Thoracic aorta (tissue), 2 donors: ENCODE results near the gene F11. TPM values are rescaled to one million over a fixed set of nuclear protein-coding genes. Genes with fewer than 3 reads are reported as not detected.
"Not testable (repeated sequence)": the region's sequence is repeated elsewhere in the genome, so short reads cannot be mapped to it uniquely, and the experiment has no call there.

ENCODE experiments used
- ATAC-seq: fragments of 150-250 bp; one replicate; pipeline ENCODE4 v1.8.0; 2017; ENCODE audit warnings: low read depth; ENCODE audit not compliant: insufficient number of reproducible peaks, low FRiP score
- DNase-seq: peaks from one replicate; pipeline ENCODE4 v3.0.0-alpha.2; 2020; ENCODE audit warnings: low spot score
- H3K27ac ChIP-seq, 2 donors: fragments of 200-600 bp; sonication (generic); 1 replicate in 1 of 2; 2 replicates in 1 of 2; pipeline ENCODE4 v1.5.1; 2016; ENCODE audit warnings: mild to moderate bottlenecking in 2 of 2, moderate library complexity in 2 of 2
- H3K27me3 ChIP-seq: fragments of 200-600 bp; sonication (generic); replicated peaks from 2 replicates; pipeline ENCODE4 v1.6.0; 2016; ENCODE audit warnings: mild to moderate bottlenecking; ENCODE audit not compliant: insufficient read depth
- H3K36me3 ChIP-seq: fragments of 200-600 bp; sonication (generic); one replicate; pipeline ENCODE4 v1.5.1; 2016
- H3K4me1 ChIP-seq, 2 donors: fragments of 200-600 bp; sonication (generic); 1 replicate in 1 of 2; 2 replicates in 1 of 2; pipeline versions ENCODE4 v1.5.1 to v1.6.0; 2016; ENCODE audit warnings: low read depth in 2 of 2, mild to moderate bottlenecking in 1 of 2; ENCODE audit not compliant: control insufficient read depth in 1 of 2
- H3K4me3 ChIP-seq: fragments of 200-600 bp; sonication (generic); 2 replicates; pipeline ENCODE4 v1.5.1; 2016; ENCODE audit warnings: mild to moderate bottlenecking
- H3K9me3 ChIP-seq: fragments of 200-600 bp; sonication (generic); 2 replicates; pipeline ENCODE4 v1.5.1; 2016
- total RNA-seq, 2 donors: library from RNA; depleted of rRNA; stranded (reverse); fragments of >200 nt; gene quantifications; one replicate each; pipeline versions ENCODE4 v1.1.0 to v1.2.3, GENCODE V29; 2016
- TF ChIP-seq, protein P1 (sequence below): fragments of 200-600 bp; sonication (generic); IDR thresholded peaks from one replicate; pipeline ENCODE4 v1.5.1; 2019; ENCODE audit warnings: antibody characterized with exemption

The F11 gene
- total RNA-seq, 2 donors from 2014 or later = not detected

DNA sequence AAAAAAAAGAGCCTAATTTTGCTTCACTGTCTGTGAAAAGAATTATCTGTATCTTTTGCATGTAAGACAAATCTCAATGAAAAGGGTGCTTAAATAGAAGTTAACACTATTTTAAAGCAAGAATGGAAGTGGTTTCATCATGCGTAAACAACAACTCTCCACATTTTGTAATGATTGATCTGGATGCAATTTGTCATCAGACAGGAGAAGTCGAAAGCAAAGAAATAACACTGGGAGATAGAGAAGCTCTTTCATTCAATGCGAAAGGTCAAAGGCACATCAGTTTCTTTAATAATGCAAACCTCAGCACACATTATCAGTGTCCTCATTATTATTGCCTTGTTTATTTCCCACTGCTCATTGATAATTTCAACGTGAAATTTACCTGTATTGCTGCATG, 29.9 kb upstream of the F11 start:
- no peak for DNase-seq

DNA sequence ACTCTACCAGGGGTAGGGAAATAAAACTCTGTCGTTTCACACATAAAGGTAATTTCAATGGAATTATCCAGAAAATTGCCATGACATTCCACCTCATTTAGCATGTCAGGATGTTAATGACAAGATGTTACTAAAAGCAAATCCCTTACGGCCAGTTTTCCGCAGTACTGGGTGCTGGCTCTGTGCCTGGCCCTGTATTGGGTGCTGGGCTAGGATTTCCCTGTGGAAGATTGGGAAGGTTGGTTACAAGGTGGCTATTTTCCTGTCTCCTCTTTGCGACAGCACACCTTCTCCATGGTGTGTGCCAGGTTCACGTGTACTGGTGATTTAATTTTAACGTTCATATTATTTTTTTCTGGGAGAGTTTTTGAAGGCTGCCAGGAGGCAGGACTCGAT, 25.5 kb upstream of the F11 start:
- Histone ChIP-seq H3K27ac (no peak overlapping the region), H3K36me3 (no peaks in the 10 kb centered on the region), H3K27me3 (no peaks in the 10 kb centered on the region), H3K4me1 (no peaks in the 10 kb centered on the region), H3K4me3 (no peak overlapping the region), H3K9me3 (no peaks in the 10 kb centered on the region)
- DNase-seq (no peak), ATAC-seq (no peak)
- TF ChIP-seq, protein P1, sequence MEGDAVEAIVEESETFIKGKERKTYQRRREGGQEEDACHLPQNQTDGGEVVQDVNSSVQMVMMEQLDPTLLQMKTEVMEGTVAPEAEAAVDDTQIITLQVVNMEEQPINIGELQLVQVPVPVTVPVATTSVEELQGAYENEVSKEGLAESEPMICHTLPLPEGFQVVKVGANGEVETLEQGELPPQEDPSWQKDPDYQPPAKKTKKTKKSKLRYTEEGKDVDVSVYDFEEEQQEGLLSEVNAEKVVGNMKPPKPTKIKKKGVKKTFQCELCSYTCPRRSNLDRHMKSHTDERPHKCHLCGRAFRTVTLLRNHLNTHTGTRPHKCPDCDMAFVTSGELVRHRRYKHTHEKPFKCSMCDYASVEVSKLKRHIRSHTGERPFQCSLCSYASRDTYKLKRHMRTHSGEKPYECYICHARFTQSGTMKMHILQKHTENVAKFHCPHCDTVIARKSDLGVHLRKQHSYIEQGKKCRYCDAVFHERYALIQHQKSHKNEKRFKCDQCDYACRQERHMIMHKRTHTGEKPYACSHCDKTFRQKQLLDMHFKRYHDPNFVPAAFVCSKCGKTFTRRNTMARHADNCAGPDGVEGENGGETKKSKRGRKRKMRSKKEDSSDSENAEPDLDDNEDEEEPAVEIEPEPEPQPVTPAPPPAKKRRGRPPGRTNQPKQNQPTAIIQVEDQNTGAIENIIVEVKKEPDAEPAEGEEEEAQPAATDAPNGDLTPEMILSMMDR = no peak

More for the DNA sequence above, 29.9 kb upstream of the F11 start:
- Histone ChIP-seq H3K4me3 (no peak overlapping the region), H3K27ac (no peak overlapping the region), H3K4me1 (no peaks in the 10 kb centered on the region), H3K9me3 (no peaks in the 10 kb centered on the region), H3K36me3 (no peaks in the 10 kb centered on the region), H3K27me3 (no peaks in the 10 kb centered on the region)
- no peak for ATAC-seq
- TF ChIP-seq, protein P1 = no peak

DNA sequence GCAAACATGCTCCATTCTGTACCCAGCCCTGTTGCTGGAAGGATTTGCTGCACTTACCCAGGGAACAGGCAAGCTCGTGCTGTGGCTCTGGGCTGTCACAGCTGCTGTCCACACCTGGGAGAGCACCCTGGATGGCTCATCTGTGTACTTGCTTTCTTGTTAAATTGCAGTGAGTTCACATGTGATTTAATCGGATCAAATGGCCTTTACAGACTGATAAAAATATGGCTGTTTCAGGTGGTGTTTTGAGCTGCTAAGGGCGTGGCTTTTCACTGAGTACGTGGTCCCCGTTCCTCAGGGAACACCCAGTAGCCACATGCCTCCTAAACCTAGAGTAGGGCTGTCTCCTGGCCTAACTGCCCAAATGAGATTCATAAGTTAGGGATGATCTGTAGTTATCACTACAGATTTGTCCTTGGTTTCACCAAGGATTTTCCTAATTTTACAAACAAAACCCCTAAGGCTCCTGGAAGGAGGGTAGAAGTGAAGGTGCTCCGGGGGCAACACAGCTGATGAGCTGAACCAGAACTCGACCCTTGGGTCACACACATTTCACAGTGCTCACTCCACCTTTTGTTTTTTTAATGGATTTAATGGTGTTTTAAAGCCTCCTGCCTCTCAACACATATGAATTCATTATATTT, 25.0 kb upstream of the F11 start:
- H3K27ac ChIP-seq = no peak overlapping the region
- H3K27me3 ChIP-seq = no peaks in the 10 kb centered on the region
- TF ChIP-seq, protein P1 = no peak
- H3K36me3 ChIP-seq = no peaks in the 10 kb centered on the region
- ATAC-seq (no peak), DNase-seq (no peak)
- H3K9me3 ChIP-seq = no peaks in the 10 kb centered on the region
- no peak overlapping the region for H3K4me3 ChIP-seq
- no peaks in the 10 kb centered on the region for H3K4me1 ChIP-seq

DNA sequence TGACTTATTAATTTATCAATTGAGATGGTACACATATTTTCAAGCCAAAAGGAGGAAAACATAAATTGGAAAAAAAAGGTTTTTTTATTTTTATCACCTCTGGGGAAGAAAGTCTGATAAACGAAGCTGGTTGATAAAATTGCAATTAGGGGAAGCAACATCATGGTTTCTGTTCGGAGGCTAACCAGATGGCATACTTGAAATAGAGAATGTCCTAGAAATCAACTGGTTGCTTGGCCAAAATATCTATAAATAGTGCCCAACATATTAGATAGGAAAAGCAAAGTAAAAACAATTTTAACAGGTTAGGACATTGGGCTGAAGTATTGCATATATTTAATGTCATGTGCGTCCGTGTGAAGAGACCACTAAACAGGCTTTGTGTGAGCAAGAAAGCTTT, 24.4 kb upstream of the F11 start:
- TF ChIP-seq, protein P1 = no peak
- Histone ChIP-seq H3K27ac (no peak overlapping the region), H3K27me3 (no peaks in the 10 kb centered on the region), H3K4me3 (no peak overlapping the region), H3K4me1 (no peaks in the 10 kb centered on the region), H3K9me3 (no peaks in the 10 kb centered on the region), H3K36me3 (no peaks in the 10 kb centered on the region)
- DNase-seq = no peak
- ATAC-seq = no peak

DNA sequence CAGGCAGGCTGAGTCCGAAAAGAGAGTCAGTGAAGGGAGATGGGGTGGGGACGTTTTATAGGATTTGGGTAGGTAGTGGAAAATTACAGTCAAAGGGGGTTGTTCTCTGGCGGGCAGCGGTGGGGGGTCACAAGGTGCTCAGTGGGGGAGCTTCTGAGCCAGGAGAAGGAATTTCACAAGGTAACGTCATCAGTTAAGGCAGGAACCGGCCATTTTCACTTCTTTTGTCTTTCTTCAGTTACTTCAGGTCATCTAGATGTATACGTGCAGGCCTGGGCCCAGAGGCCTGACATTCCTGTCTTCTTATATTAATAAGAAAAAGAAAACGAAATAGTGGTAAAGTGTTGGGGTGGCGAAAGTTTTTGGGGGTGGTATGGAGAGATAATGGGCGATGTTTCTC, 24.0 kb upstream of the F11 start:
- not testable (repeated sequence) for H3K4me3 ChIP-seq, H3K4me1 ChIP-seq, H3K36me3 ChIP-seq, ATAC-seq, H3K27ac ChIP-seq, H3K9me3 ChIP-seq, H3K27me3 ChIP-seq, DNase-seq

DNA sequence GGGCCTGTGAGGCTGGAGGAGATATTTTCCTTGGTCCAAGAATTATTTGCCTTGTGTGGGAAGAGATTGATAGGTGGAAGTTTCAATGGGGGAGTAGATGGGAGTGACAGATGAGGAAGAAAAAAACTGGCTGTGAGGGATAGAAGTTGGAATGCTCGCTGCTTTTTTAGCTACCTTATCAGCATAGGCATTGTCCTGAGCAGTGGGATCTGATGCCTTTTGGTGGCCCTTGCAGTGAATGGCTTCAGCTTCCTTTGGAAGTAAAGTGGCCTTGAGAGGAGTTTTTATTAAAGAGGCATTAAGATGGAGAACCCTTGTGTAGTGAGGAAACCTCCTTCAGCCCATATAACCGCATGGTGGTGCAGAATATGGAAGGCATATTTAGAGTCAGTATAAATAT, 22.7 kb upstream of the F11 start:
- no peak for ATAC-seq
- H3K4me1 ChIP-seq = no peaks in the 10 kb centered on the region
- H3K27me3 ChIP-seq = no peaks in the 10 kb centered on the region

More for the DNA sequence above, 22.7 kb upstream of the F11 start:
- TF ChIP-seq, protein P1 = no peak
- no peak for DNase-seq
- Histone ChIP-seq H3K27ac (no peak overlapping the region), H3K36me3 (no peaks in the 10 kb centered on the region), H3K9me3 (no peaks in the 10 kb centered on the region), H3K4me3 (no peak overlapping the region)
